AG09309 (cell line): ENCODE results near the gene SGTB.
"Not testable (repeated sequence)": the region's sequence is repeated elsewhere in the genome, so short reads cannot be mapped to it uniquely, and the experiment has no call there.

ENCODE experiments used
- DNase-seq: peaks from one replicate; pipeline ENCODE4 v3.0.0-alpha.2; 2010; ENCODE audit warnings: low read depth
- H3K4me3 ChIP-seq: 2 replicates; pipeline ENCODE4 v1.5.1; 2011; ENCODE audit warnings: mild to moderate bottlenecking, low read depth, low read length, moderate library complexity; ENCODE audit not compliant: control insufficient read depth
- CTCF ChIP-seq: IDR thresholded peaks from 2 replicates; pipeline ENCODE4 v1.5.1; 2011; ENCODE audit warnings: mild to moderate bottlenecking, low read depth, low read length, inconsistent platforms; ENCODE audit not compliant: insufficient read depth, control insufficient read depth; ENCODE audit errors: missing control alignments

Gene SGTB

GRCh38 chr5:65623482-65623881 is 98.4 kb downstream of the SGTB start:
- no peak for TF ChIP-seq CTCF
- no peak for DNase-seq
- peak overlapping the region; percentile 89 for H3K4me3 ChIP-seq

- H3K4me3 ChIP-seq, DNase-seq: not testable (repeated sequence)
Observed at GRCh38 chr5:65621961-65622360, 99.9 kb downstream of the SGTB start.

GRCh38 chr5:65620021-65620420 is 101.9 kb downstream of the SGTB start:
- H3K4me3 ChIP-seq = no peak overlapping the region
- no peak for TF ChIP-seq CTCF
- DNase-seq = no peak
